ENCODE measurements around the gene EEF1B2. TPM values are rescaled to one million over a fixed set of nuclear protein-coding genes. Genes with fewer than 3 reads are reported as not detected.

The EEF1B2 gene
- total and polyA plus RNA-seq, 2 experiments from 2014 or later: 305 to 673 TPM

GRCh38 chr2:206208900-206209299 is 49.2 kb downstream of the EEF1B2 start:
- Mint-ChIP-seq H3K36me3 (ENCODE audit: low read depth) (no peaks in the 10 kb centered on the region), H3K27me3 (ENCODE audit: insufficient read depth, low read depth, poor library complexity) (no peaks in the 10 kb centered on the region), H3K27ac (no peak overlapping the region), H3K4me1 (peaks cover 28% of the 10 kb centered on the region), H3K9me3 (no peaks in the 10 kb centered on the region), H3K4me3 (no peak overlapping the region)
- Histone ChIP-seq H3K4me3 (no peak overlapping the region), H2AFZ (no peak overlapping the region), H3K27ac (ENCODE audit: low read depth) (no peak overlapping the region; the same call in 1 of the 2 replicates), H3K79me2 (replicated peaks; ENCODE audit: insufficient read depth) (no peaks in the 10 kb centered on the region), H3K9me2 (ENCODE audit: insufficient read depth) (no peaks in the 10 kb centered on the region), H3K36me3 (ENCODE audit: insufficient read depth) (no peaks in the 10 kb centered on the region), H3K4me2 (no peak overlapping the region), H3F3A (replicated peaks; ENCODE audit: low read depth) (no peaks in the 10 kb centered on the region), H3K27me3 (ENCODE audit: insufficient read depth) (no peaks in the 10 kb centered on the region), H4K20me1 (replicated peaks; ENCODE audit: insufficient read depth) (no peaks in the 10 kb centered on the region), H3K4me1 (ENCODE audit: insufficient read depth) (peaks cover 28% of the 10 kb centered on the region)
- DNase-seq (ENCODE audit: low spot score) (no peak), ATAC-seq (no peak)
- TF ChIP-seq ZNF331 (CRISPR knock-in tag; IDR thresholded peaks at IDR 0.05; ENCODE audit: low read depth) (no peak), REST (IDR thresholded peaks at IDR 0.05; ENCODE audit: unreplicated experiment) (no peak), STAT1 (IDR thresholded peaks at IDR 0.05; ENCODE audit: unreplicated experiment) (no peak), EZH2 (IDR thresholded peaks at IDR 0.05; ENCODE audit: low read depth, unreplicated experiment) (no peak), NANOG (IDR thresholded peaks at IDR 0.05; ENCODE audit: borderline replicate concordance) (no peak), ETS1 (IDR thresholded peaks at IDR 0.05) (no peak), EZH2phosphoT487 (IDR thresholded peaks at IDR 0.05; ENCODE audit: unreplicated experiment) (no peak), ZNF114 (CRISPR knock-in tag; IDR thresholded peaks at IDR 0.05) (no peak), CTCF (conservative IDR thresholded peaks at IDR 0.05; ENCODE audit: low read depth in 2 of 2) (no peak), CREB1 (CRISPR knock-in tag; IDR thresholded peaks at IDR 0.05; ENCODE audit: low read depth) (no peak), JUNB (IDR thresholded peaks at IDR 0.05; ENCODE audit: unreplicated experiment) (no peak), POLR2AphosphoS5 (IDR thresholded peaks at IDR 0.05; ENCODE audit: low read depth) (no peak), ZNF462 (CRISPR knock-in tag; IDR thresholded peaks at IDR 0.05) (no peak)

Measured in GM23338 (cell line).